Endothelial cell of umbilical vein (primary cell): ENCODE data around the gene SLC2A14.

Experiments used
- CTCF ChIP-seq, 2 donors: IDR thresholded peaks; 1 replicate in 1 of 2; 2 replicates in 1 of 2; pipeline ENCODE4 v1.5.1; 2011; ENCODE audit warnings: low read length in 2 of 2, mild to moderate bottlenecking in 2 of 2, moderate library complexity in 2 of 2, control low read depth in 1 of 2, inconsistent platforms in 1 of 2, low read depth in 1 of 2; ENCODE audit not compliant: insufficient read depth in 1 of 2; ENCODE audit errors: extremely low read depth in 1 of 2
- EZH2 ChIP-seq: IDR thresholded peaks from 2 replicates; pipeline ENCODE4 v1.6.1; 2012; ENCODE audit warnings: borderline replicate concordance, low read depth, mild to moderate bottlenecking, moderate library complexity, low read length, inconsistent platforms; ENCODE audit not compliant: severe bottlenecking
- FOS ChIP-seq: IDR thresholded peaks from 2 replicates; pipeline ENCODE4 v1.6.1; 2011; ENCODE audit warnings: mild to moderate bottlenecking, low read length, moderate library complexity, borderline replicate concordance; ENCODE audit not compliant: insufficient read depth
- POLR2A ChIP-seq: IDR thresholded peaks from 2 replicates; pipeline ENCODE4 v1.6.1; 2012; ENCODE audit warnings: low read depth, mild to moderate bottlenecking, control low read depth, low read length
- POLR2AphosphoS5 ChIP-seq: IDR thresholded peaks from 2 replicates; pipeline ENCODE4 v1.6.1; 2012; ENCODE audit warnings: low read depth, mild to moderate bottlenecking, control low read depth, low read length, moderate library complexity; ENCODE audit not compliant: insufficient read depth

GRCh38 chr12:7782055-7782454, 90.7 kb downstream of the SLC2A14 start:
- TF ChIP-seq CTCF (IDR thresholded peaks at IDR 0.05; ENCODE audit: extremely low read depth in 1 of 2, insufficient read depth in 1 of 2, low read depth in 1 of 2, low read length in 2 of 2), result no peak
- TF ChIP-seq POLR2A, result no peak
- TF ChIP-seq EZH2, result no peak
- TF ChIP-seq FOS, result no peak
- TF ChIP-seq POLR2AphosphoS5, result no peak
